GM18909 (cell line): ENCODE results near the gene ATP2B2.

ENCODE experiments used
- ATAC-seq: cut with Tn5 transposase; IDR thresholded peaks from one replicate; pipeline ENCODE4 v1.9.1; 2021; ENCODE audit warnings: mild to moderate bottlenecking; ENCODE audit not compliant: unreplicated experiment, poor library complexity

The ATP2B2 gene

GRCh38 chr3:10338591-10339353 is 166.6 kb downstream of the ATP2B2 start:
- ATAC-seq: no peak

- ATAC-seq: no peak
Observed at GRCh38 chr3:10338164-10338470, 167.3 kb downstream of the ATP2B2 start.

GRCh38 chr3:10337323-10338163 is 167.8 kb downstream of the ATP2B2 start:
- ATAC-seq: no peak

- ATAC-seq: no peak
Observed at GRCh38 chr3:10336761-10337160, 168.6 kb downstream of the ATP2B2 start.

GRCh38 chr3:10335871-10336622 is 169.3 kb downstream of the ATP2B2 start:
- no peak for ATAC-seq

GRCh38 chr3:10335190-10335738 is 170.1 kb downstream of the ATP2B2 start:
- ATAC-seq: no peak

GRCh38 chr3:10334459-10334858 is 170.9 kb downstream of the ATP2B2 start:
- no peak for ATAC-seq

GRCh38 chr3:10334042-10334441 is 171.3 kb downstream of the ATP2B2 start:
- no peak for ATAC-seq

- ATAC-seq: no peak
Observed at GRCh38 chr3:10333349-10333650, 172.1 kb downstream of the ATP2B2 start.

- no peak for ATAC-seq
Observed at GRCh38 chr3:10332481-10333348, 172.7 kb downstream of the ATP2B2 start.

GRCh38 chr3:10331320-10331719 is 174.1 kb downstream of the ATP2B2 start:
- no peak for ATAC-seq

GRCh38 chr3:10330319-10330718 is 175.1 kb downstream of the ATP2B2 start:
- no peak for ATAC-seq

- ATAC-seq: no peak
Observed at GRCh38 chr3:10329495-10330015, 175.8 kb downstream of the ATP2B2 start.

- ATAC-seq: no peak
Observed at GRCh38 chr3:10328460-10329071, 176.8 kb downstream of the ATP2B2 start.

- ATAC-seq: no peak
Observed at GRCh38 chr3:10327592-10327991, 177.8 kb downstream of the ATP2B2 start.

- ATAC-seq: no peak
Observed at GRCh38 chr3:10322352-10322710, 183.1 kb downstream of the ATP2B2 start.

GRCh38 chr3:10321630-10322351 is 183.6 kb downstream of the ATP2B2 start:
- no peak for ATAC-seq

GRCh38 chr3:10320320-10320677 is 185.1 kb downstream of the ATP2B2 start:
- ATAC-seq: no peak

GRCh38 chr3:10319804-10320203 is 185.6 kb downstream of the ATP2B2 start:
- ATAC-seq: no peak
